ENCODE data around the gene KLHL6. TPM values are rescaled to one million over a fixed set of nuclear protein-coding genes. Genes with fewer than 3 reads are reported as not detected.

KLHL6 gene
- total RNA-seq, result 6.9 and 8.6 TPM in 2 replicates

GRCh38 chr3:183555541-183556081, at the start of gene KLHL6:
KLHL6 (minus strand) TSS chr3:183555706; CDS start chr3:183555653, 53 bp downstream.

Other genes with a start within 250 kb of the KLHL6 start
- gene MCF2L2, start 127.1 kb downstream of the KLHL6 start, total RNA-seq, result 0.57 and 1.8 TPM in 2 replicates
- 62.7 and 152 TPM in 2 replicates for gene KLHL24, start 79.9 kb upstream of the KLHL6 start, total RNA-seq
- gene YEATS2, start 142.1 kb upstream of the KLHL6 start, total RNA-seq, result 27.2 and 47.6 TPM in 2 replicates